Measurements from ENCODE around the gene CYP4A22.
"Not testable (repeated sequence)": the region's sequence is repeated elsewhere in the genome, so short reads cannot be mapped to it uniquely, and the experiment has no call there.

The CYP4A22 gene

GRCh38 chr1:47156457-47156856 is 19.2 kb downstream of the CYP4A22 start:
- not testable (repeated sequence) for DNase-seq (ENCODE audit: low read depth)

GRCh38 chr1:47157957-47158356 is 20.7 kb downstream of the CYP4A22 start:
- not testable (repeated sequence) for DNase-seq (ENCODE audit: low read depth)

- no peak for DNase-seq (ENCODE audit: low read depth)
Measured at GRCh38 chr1:47160716-47161115, 23.5 kb downstream of the CYP4A22 start.

GRCh38 chr1:47161298-47162040 is 24.2 kb downstream of the CYP4A22 start:
- DNase-seq (ENCODE audit: low read depth) = no peak

- DNase-seq (ENCODE audit: low read depth) = no peak
Measured at GRCh38 chr1:47164552-47164951, 27.3 kb downstream of the CYP4A22 start.

- no peak for DNase-seq (ENCODE audit: low read depth)
Measured at GRCh38 chr1:47172782-47173181, 35.5 kb downstream of the CYP4A22 start.

- no peak for DNase-seq (ENCODE audit: low read depth)
Measured at GRCh38 chr1:47174656-47175020, 37.4 kb downstream of the CYP4A22 start.

GRCh38 chr1:47175227-47175934 is 38.1 kb downstream of the CYP4A22 start:
- no peak for DNase-seq (ENCODE audit: low read depth)

- DNase-seq (ENCODE audit: low read depth) = no peak
Measured at GRCh38 chr1:47178020-47178419, 40.8 kb downstream of the CYP4A22 start.

GRCh38 chr1:47178654-47179016 is 41.4 kb downstream of the CYP4A22 start:
- no peak for DNase-seq (ENCODE audit: low read depth)

GRCh38 chr1:47179017-47179987 is 42.1 kb downstream of the CYP4A22 start:
- DNase-seq (ENCODE audit: low read depth) = peak; percentile 71

- no peak for DNase-seq (ENCODE audit: low read depth)
Measured at GRCh38 chr1:47179988-47180563, 42.8 kb downstream of the CYP4A22 start.

GRCh38 chr1:47180603-47181094 is 43.4 kb downstream of the CYP4A22 start:
- no peak for DNase-seq (ENCODE audit: low read depth)

GRCh38 chr1:47181095-47181954 is 44.1 kb downstream of the CYP4A22 start:
- DNase-seq (ENCODE audit: low read depth) = no peak

- DNase-seq (ENCODE audit: low read depth) = no peak
Measured at GRCh38 chr1:47181955-47182675, 44.9 kb downstream of the CYP4A22 start.

- no peak for DNase-seq (ENCODE audit: low read depth)
Measured at GRCh38 chr1:47182676-47183235, 45.5 kb downstream of the CYP4A22 start.

GRCh38 chr1:47183308-47184089 is 46.3 kb downstream of the CYP4A22 start:
- no peak for DNase-seq (ENCODE audit: low read depth)

- DNase-seq (ENCODE audit: low read depth) = no peak
Measured at GRCh38 chr1:47184090-47184821, 47.0 kb downstream of the CYP4A22 start.
